ENCODE results near the gene ERMARD. TPM values are rescaled to one million over a fixed set of nuclear protein-coding genes. Genes with fewer than 3 reads are reported as not detected.

Gene ERMARD
- total RNA-seq, 3 donors from 2014 or later (not counting 1 experiment from before 2014, with no cell fraction given) = 33.9 to 42.2 (median 36.4) TPM

DNA sequence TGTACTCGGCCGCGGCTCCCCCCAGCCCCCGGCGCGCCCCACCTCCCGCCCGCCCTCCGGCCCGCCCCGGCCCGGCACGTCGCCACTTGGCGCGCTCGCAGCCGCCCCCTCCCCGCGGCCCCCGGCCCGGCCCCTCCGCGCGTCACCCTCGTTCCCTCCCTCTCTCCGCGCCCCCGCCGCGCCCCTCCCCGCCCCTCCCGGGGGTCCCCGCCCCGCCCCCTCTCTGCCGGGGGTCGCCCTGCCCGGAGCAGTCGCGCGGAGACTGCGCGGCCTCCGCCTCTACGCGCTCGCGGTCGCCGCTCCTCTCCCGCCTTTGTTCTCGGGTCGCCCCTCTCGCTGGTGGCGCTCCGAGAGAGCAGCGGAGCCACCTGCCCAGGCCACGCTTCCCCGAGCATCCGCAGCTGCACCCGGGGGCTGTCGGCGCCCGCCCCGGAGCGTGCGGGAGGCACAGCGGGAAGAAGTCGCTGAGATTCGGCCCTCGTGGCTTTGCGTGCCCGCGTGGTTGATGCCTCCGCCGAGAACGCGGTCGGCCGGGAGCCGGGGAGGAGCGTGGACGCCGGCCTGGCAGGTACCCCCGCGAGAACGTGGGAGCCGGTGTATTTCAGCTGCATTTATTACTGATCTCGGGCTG is 26.8 kb upstream of the ERMARD start, which contains the start of gene PHF10:
Gene PHF10 (minus strand): TSS at position 7 of the 631 bp plus-strand sequence. CDS start 569 bp downstream, outside the sequence.
- no peaks in the 10 kb centered on the region for H3K36me3 Mint-ChIP-seq
- H3K27ac ChIP-seq (ENCODE audit: low read length) = peak within 1 kb of the TSS; percentile 67
- peak; percentile 60 to 75 (median 64) for ATAC-seq
- WGBS (ENCODE audit: insufficient coverage) = under 1% methylated on average over 74 of the region's 89 CpGs
- peak; percentile 51 to 76 for DNase-seq
- H3K27me3 ChIP-seq (ENCODE audit: control insufficient read depth, insufficient read depth, low read length) = no peaks in the 10 kb centered on the region
- peaks cover 16% of the 10 kb centered on the region for H3K4me1 ChIP-seq (ENCODE audit: control insufficient read depth, insufficient read depth, low read length)
- H3K9me3 ChIP-seq (ENCODE audit: control insufficient read depth, insufficient read depth, low read length) = no peaks in the 10 kb centered on the region
- peak within 1 kb of the TSS; percentile 86 to 93 for H3K27ac Mint-ChIP-seq
- intact Hi-C loops (cut with micrococcal nuclease) = loop anchor here (2.0 kb wide), 1 partner anchor 26 kb away; the partner anchor contains the start of genes DYNLT2 and ERMARD
- TF ChIP-seq, protein P1, sequence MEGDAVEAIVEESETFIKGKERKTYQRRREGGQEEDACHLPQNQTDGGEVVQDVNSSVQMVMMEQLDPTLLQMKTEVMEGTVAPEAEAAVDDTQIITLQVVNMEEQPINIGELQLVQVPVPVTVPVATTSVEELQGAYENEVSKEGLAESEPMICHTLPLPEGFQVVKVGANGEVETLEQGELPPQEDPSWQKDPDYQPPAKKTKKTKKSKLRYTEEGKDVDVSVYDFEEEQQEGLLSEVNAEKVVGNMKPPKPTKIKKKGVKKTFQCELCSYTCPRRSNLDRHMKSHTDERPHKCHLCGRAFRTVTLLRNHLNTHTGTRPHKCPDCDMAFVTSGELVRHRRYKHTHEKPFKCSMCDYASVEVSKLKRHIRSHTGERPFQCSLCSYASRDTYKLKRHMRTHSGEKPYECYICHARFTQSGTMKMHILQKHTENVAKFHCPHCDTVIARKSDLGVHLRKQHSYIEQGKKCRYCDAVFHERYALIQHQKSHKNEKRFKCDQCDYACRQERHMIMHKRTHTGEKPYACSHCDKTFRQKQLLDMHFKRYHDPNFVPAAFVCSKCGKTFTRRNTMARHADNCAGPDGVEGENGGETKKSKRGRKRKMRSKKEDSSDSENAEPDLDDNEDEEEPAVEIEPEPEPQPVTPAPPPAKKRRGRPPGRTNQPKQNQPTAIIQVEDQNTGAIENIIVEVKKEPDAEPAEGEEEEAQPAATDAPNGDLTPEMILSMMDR (IDR thresholded peaks at IDR 0.05) = no peak
- H3K4me3 Mint-ChIP-seq = peak within 1 kb of the TSS; percentile 93
- H3K4me1 Mint-ChIP-seq = peaks cover 12 to 16% of the 10 kb centered on the region in 2 donors
- H3K27me3 Mint-ChIP-seq (ENCODE audit: low read depth in 2 of 2) = no peaks in the 10 kb centered on the region
- no peaks in the 10 kb centered on the region for H3K36me3 ChIP-seq (ENCODE audit: control insufficient read depth, insufficient read depth, low read length)
- H3K4me3 ChIP-seq (ENCODE audit: low read length) = peak within 1 kb of the TSS; percentile 74
- no peaks in the 10 kb centered on the region for H3K9me3 Mint-ChIP-seq

DNA sequence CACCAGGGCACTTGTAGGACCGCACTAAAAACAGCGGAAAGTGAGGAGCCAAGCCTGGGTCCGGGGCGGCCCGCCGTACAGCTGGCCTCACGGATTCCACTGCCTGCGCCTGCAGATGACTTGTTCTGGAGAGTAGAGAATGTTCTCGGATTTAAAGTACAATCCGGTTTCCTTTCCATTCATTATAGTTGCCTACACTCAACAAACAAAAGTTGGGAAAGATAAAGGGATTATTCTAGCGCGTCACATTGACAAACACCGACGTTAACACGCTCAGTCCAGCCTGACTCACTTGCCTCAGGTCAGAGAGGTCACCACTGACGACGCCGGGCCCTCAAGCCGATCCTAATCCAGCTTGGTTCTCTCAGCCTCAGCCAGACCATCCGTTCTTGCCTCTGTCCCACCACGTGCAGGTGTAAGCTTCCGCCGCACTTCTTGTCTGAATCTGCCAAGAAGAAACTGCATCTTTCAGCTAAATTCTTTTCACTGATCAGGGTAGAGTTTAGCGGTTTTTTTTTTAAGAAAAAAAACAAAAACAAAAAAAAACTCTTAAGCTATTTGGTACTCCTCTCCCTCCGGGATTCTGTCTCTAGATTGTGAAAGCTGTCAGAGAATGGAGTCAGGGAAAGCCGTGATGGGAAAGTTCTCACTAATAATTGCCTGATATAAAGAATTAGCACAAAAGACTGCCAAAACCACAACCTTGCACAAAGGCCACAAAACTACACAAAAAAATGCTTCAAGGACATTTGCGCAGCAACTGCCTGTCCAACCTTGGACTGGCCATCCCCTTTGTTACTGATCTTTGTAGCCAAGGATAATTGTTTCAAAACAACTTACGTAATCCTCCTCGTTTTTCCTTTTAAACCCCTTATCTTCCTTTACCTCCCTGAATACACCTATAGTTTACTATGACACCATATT is 26.0 kb upstream of the ERMARD start:
- H3K9me3 ChIP-seq (ENCODE audit: control insufficient read depth, insufficient read depth, low read length) = no peaks in the 10 kb centered on the region
- no peak for ATAC-seq
- peaks cover 0 to 4% of the 10 kb centered on the region in 2 donors for H3K27me3 Mint-ChIP-seq (ENCODE audit: low read depth in 2 of 2)
- H3K27ac Mint-ChIP-seq = peak overlapping the region; percentile 1 to 29
- H3K4me1 Mint-ChIP-seq = peaks cover 12 to 16% of the 10 kb centered on the region in 2 donors
- peak in 1 of 2 donors; percentile 46 for DNase-seq
- intact Hi-C loops (cut with micrococcal nuclease) = loop anchor here (2.0 kb wide), 1 partner anchor 25 kb away; the partner anchor contains the start of genes DYNLT2 and ERMARD
- H3K4me3 ChIP-seq (ENCODE audit: low read length) = peak overlapping the region; percentile 57
- peak overlapping the region; percentile 56 for H3K27ac ChIP-seq (ENCODE audit: low read length)
- no peaks in the 10 kb centered on the region for H3K9me3 Mint-ChIP-seq
- no peaks in the 10 kb centered on the region for H3K27me3 ChIP-seq (ENCODE audit: control insufficient read depth, insufficient read depth, low read length)
- H3K4me1 ChIP-seq (ENCODE audit: control insufficient read depth, insufficient read depth, low read length) = peaks cover 16% of the 10 kb centered on the region
- no peaks in the 10 kb centered on the region for H3K36me3 Mint-ChIP-seq
- 35% methylated on average over 21 of the region's 29 CpGs for WGBS (ENCODE audit: insufficient coverage)
- TF ChIP-seq, protein P1 (IDR thresholded peaks at IDR 0.05) = no peak
- H3K36me3 ChIP-seq (ENCODE audit: control insufficient read depth, insufficient read depth, low read length) = no peaks in the 10 kb centered on the region
- peak overlapping the region; percentile 80 for H3K4me3 Mint-ChIP-seq

DNA sequence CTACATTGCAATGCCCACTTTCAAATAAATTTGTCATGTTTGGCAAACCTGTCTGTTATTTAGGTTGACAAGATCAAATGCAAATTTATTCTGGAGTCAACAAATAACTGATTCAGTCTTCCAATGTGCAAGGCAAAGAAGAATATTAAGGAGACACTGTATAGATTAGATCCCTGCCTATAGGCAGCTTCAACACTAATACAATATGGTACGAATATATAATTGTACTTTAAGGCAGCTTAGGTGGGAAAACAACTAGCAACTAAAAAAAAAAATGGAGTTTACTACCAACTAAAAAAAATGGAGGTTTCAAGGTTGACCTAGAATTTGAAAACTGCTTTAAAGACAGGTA is 25.4 kb upstream of the ERMARD start:
- peaks cover 12 to 16% of the 10 kb centered on the region in 2 donors for H3K4me1 Mint-ChIP-seq
- Histone ChIP-seq H3K4me3 (ENCODE audit: low read length) (no peak overlapping the region), H3K27ac (ENCODE audit: low read length) (no peak overlapping the region), H3K4me1 (ENCODE audit: control insufficient read depth, insufficient read depth, low read length) (peaks cover 16% of the 10 kb centered on the region), H3K9me3 (ENCODE audit: control insufficient read depth, insufficient read depth, low read length) (no peaks in the 10 kb centered on the region), H3K27me3 (ENCODE audit: control insufficient read depth, insufficient read depth, low read length) (no peaks in the 10 kb centered on the region), H3K36me3 (ENCODE audit: control insufficient read depth, insufficient read depth, low read length) (no peaks in the 10 kb centered on the region)
- peaks cover 6 to 7% of the 10 kb centered on the region in 2 donors for H3K27me3 Mint-ChIP-seq (ENCODE audit: low read depth in 2 of 2)
- intact Hi-C loops (cut with micrococcal nuclease) = no loop called here
- peak overlapping the region; percentile 1 to 29 for H3K27ac Mint-ChIP-seq
- no peak for ATAC-seq
- H3K9me3 Mint-ChIP-seq = no peaks in the 10 kb centered on the region
- no CpG with 5 or more reads among the region's 1 CpG for whole genome bisulfite sequencing (ENCODE audit: insufficient coverage)
- DNase-seq = no peak
- no peaks in the 10 kb centered on the region for H3K36me3 Mint-ChIP-seq
- peak overlapping the region; percentile 80 for H3K4me3 Mint-ChIP-seq
- TF ChIP-seq, protein P1 (IDR thresholded peaks at IDR 0.05) = no peak

All from natural killer cell (primary cell).